Common myeloid progenitor, CD34-positive (primary cell): Measurements from ENCODE around the gene RAB11FIP4.

Experiments used
- CTCF ChIA-PET: fragments of 350-600 bp; sonication (Branson Sonifier 250); formaldehyde crosslinking; loops from one replicate; lab custom pipeline; 2021; ENCODE audit warnings: antibody characterized with exemption; lab: Charles Lee
- POLR2A ChIA-PET: fragments of 350-600 bp; sonication (Branson Sonifier 250); formaldehyde crosslinking; loops from one replicate; lab custom pipeline; 2021; ENCODE audit warnings: antibody characterized with exemption; lab: Charles Lee
- DNase-seq, 3 donors: peaks; one replicate each; pipeline versions ENCODE4 v3.0.0 to v3.0.0-alpha.2; 2013
- H3K27ac ChIP-seq, 2 experiments: 1 replicate in 1 of 2; 2 replicates in 1 of 2; pipeline ENCODE4 v1.7.0; 2013; ENCODE audit warnings: inconsistent platforms in 2 of 2, low read length in 2 of 2, mild to moderate bottlenecking in 2 of 2, low read depth in 1 of 2, moderate library complexity in 1 of 2; ENCODE audit not compliant: severe bottlenecking in 2 of 2, insufficient read depth in 1 of 2, poor library complexity in 1 of 2
- H3K27me3 ChIP-seq, 5 experiments: replicated peaks in 2 of 5; 1 replicate in 3 of 5; 2 replicates in 2 of 5; pipeline versions ENCODE4 v1.6.1 to v1.7.0; 2013; ENCODE audit warnings: low read length in 4 of 5, mild to moderate bottlenecking in 2 of 5, moderate library complexity in 2 of 5, inconsistent platforms in 1 of 5; ENCODE audit not compliant: insufficient read depth in 5 of 5, control insufficient read depth in 4 of 5
- H3K36me3 ChIP-seq, 4 experiments: 1 replicate in 2 of 4; 2 replicates in 2 of 4; pipeline versions ENCODE4 v1.6.1 to v1.7.0; 2013; ENCODE audit warnings: low read length in 3 of 4, control low read depth in 1 of 4, mild to moderate bottlenecking in 1 of 4; ENCODE audit not compliant: control insufficient read depth in 4 of 4, insufficient read depth in 4 of 4
- H3K4me1 ChIP-seq, 4 experiments: 1 replicate in 3 of 4; 2 replicates in 1 of 4; pipeline versions ENCODE4 v1.6.1 to v1.7.1; 2013; ENCODE audit warnings: low read length in 3 of 4, mild to moderate bottlenecking in 3 of 4, control low read depth in 1 of 4, inconsistent platforms in 1 of 4, moderate library complexity in 1 of 4; ENCODE audit not compliant: control insufficient read depth in 4 of 4, insufficient read depth in 4 of 4; ENCODE audit errors: control extremely low read depth in 1 of 4
- H3K4me3 ChIP-seq, 7 experiments: 1 replicate in 4 of 7; 2 replicates in 3 of 7; pipeline versions ENCODE4 v1.5.1 to v1.7.0; 2013; ENCODE audit warnings: mild to moderate bottlenecking in 7 of 7, low read length in 6 of 7, moderate library complexity in 6 of 7, inconsistent platforms in 2 of 7, low read depth in 2 of 7, control low read depth in 1 of 7; ENCODE audit not compliant: insufficient read depth in 4 of 7, control insufficient read depth in 1 of 7; ENCODE audit errors: extremely low read depth in 1 of 7
- H3K9me3 ChIP-seq, 5 experiments: 1 replicate in 4 of 5; 2 replicates in 1 of 5; pipeline versions ENCODE4 v1.6.1 to v1.7.1; 2013; ENCODE audit warnings: low read length in 4 of 5, mild to moderate bottlenecking in 2 of 5, inconsistent platforms in 1 of 5, low read depth in 1 of 5, moderate library complexity in 1 of 5; ENCODE audit not compliant: control insufficient read depth in 4 of 5, insufficient read depth in 2 of 5; ENCODE audit errors: control extremely low read depth in 1 of 5
- WGBS: methylation state at CpG from one replicate; pipeline ENCODE4 v1.1.5; 2013; ENCODE audit not compliant: insufficient coverage; 5-methylcytosine and 5-hydroxymethylcytosine counted together

RAB11FIP4 gene

DNA sequence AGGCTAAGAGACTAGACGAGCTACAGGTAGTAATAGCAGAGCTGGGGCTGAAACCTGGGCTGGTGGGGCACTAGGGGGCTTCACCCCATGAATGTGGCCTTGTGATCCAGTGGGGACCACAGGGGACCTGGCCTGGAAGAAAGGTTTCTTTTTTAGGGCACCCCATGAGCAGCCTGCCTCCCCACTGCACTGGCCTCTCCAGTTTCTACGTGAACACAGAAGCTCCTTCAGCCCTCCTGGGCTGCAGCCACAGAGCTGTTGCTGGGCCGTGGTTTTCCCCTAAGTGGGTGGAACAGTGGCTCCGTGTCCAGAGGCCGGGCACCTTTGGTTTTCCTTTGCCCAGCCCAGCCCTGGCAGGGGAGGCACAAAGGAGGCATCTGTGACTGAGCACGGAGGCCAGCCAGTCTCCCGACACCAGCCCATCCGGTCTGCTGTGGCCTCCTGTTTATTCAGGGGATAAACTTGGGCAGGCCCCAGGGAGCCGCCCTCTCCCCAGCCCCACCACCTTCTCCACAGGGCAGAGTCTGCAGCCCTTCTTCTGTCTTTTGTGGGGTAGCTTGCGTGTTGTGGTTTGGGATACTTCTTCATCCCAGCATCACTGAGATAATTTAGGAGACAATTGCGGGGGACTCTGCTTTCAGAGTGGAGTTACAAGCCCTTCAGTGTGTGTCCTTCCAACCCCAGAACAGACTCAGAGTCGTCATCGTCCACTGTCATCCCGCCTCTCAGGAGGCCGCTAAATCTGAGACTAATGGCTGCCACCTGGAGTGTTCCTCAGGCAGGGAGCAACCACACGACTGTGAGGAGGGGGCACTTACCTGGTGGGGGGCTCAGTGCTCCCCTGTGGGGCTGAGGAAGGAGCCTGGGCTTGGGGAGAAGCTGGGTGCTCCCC lies 85.3 kb downstream of the RAB11FIP4 start:
- POLR2A ChIA-PET = no interaction called here
- 86% methylated on average over 10 of the region's 16 CpGs for WGBS

DNA sequence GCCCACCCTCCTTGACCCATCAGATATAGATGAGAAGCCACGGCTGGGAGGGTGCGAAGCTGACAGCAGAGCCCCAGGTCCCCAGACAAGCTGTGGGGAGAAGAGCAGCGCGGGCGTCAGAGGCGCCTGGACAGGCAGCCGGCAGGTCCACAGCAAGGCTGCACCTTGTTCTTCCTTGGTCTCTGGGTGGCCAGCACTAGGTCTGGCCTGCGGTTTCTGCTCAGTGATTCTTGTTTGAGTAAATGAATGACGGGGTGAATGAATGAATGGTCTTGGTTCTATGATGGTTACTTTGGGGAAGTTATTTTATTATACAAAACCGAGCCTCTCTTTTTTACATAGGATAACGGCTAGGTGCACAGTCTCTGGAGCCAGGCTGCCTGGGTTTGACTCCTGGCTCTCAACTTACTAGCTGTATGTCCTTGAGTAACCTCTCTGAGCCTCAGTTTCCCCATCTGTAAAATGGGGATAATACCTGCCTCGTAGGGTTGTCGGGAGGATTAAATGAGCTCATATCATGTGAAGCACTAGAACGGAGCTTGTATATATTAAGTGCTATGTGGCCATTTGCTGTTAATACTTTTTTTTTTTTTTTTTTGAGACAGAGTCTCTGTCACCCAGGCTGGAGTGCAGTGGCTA lies 86.1 kb downstream of the RAB11FIP4 start:
- 98% methylated on average over 8 of the region's 14 CpGs for WGBS

More for the DNA sequence above, 85.3 kb downstream of the RAB11FIP4 start:
- Histone ChIP-seq H3K9me3 (no peaks in the 10 kb centered on the region), H3K4me3 (no peak overlapping the region), H3K27me3 (peaks cover 0 to 3% (median 0%) of the 10 kb centered on the region in 5 experiments), H3K36me3 (no peaks in the 10 kb centered on the region), H3K27ac (no peak overlapping the region), H3K4me1 (peaks cover 0 to 6% (median under 1%) of the 10 kb centered on the region in 4 experiments)
- CTCF ChIA-PET = interaction anchor here (1.0 to 1.8 kb wide), 2 partner anchors 10 to 48 kb away, joined by 3 to 5 read pairs; no protein-coding TSS in a partner anchor
- no peak for DNase-seq

DNA sequence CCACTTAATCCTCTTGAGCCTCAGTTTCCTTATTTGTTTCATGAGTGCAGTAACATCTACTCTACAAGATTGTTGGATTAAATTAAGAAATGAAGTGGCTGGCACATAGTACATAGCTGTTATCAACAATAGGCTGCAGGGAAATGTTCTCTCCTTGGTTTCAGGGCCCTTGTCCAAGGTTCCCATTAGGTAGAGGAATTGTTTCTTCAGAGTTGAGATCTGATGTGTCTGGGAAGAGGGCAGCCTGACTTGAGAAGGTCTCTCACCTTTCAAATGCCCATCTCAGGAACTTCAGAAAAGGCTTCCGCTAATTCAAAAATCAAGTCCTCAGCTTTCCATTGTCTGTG lies 87.6 kb downstream of the RAB11FIP4 start:
- Histone ChIP-seq H3K9me3 (no peaks in the 10 kb centered on the region), H3K4me1 (no peaks in the 10 kb centered on the region), H3K27ac (no peak overlapping the region), H3K4me3 (no peak overlapping the region), H3K36me3 (no peaks in the 10 kb centered on the region), H3K27me3 (peaks cover 0 to 3% (median 0%) of the 10 kb centered on the region in 5 experiments)
- no CpG with 5 or more reads among the region's 1 CpG for WGBS
- no peak for DNase-seq
- POLR2A ChIA-PET = no interaction called here
- CTCF ChIA-PET = interaction anchor here (0.6 kb wide), 1 partner anchor 99 kb away, joined by 3 read pairs; no protein-coding TSS in a partner anchor

More for the DNA sequence above, 86.1 kb downstream of the RAB11FIP4 start:
- Histone ChIP-seq H3K9me3 (no peaks in the 10 kb centered on the region), H3K4me1 (peaks cover 0 to under 1% (median 0%) of the 10 kb centered on the region in 4 experiments), H3K27ac (no peak overlapping the region), H3K4me3 (no peak overlapping the region), H3K27me3 (peaks cover 0 to 3% (median 0%) of the 10 kb centered on the region in 5 experiments), H3K36me3 (no peaks in the 10 kb centered on the region)
- ChIA-PET POLR2A (no interaction called here), CTCF (interaction anchor here (1.0 to 1.8 kb wide), 2 partner anchors 9 to 47 kb away, joined by 3 to 5 read pairs; no protein-coding TSS in a partner anchor)
- DNase-seq = no peak

DNA sequence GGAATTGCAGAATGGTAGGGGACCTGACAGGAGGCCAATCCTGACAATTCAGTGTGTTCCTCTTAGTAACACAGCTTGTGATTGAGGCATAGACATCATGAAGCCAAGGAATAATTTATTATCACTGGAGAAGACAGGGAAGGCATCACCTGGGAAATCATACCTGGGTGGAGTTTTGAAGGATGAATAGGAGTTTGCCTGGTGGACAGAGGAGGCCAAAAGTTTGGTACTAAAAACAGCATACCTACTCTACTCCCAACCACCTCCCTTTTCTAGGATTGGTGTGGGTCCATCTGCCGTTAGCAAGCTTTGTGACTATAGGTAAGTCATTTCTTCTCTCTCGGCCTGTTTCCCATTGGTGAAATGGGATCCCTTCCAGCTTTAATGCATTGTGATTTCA lies 88.0 kb downstream of the RAB11FIP4 start:
- ChIA-PET POLR2A (no interaction called here), CTCF (interaction anchor here (0.6 kb wide), 1 partner anchor 98 kb away, joined by 3 read pairs; no protein-coding TSS in a partner anchor)
- Histone ChIP-seq H3K27me3 (peaks cover 0 to 3% (median 0%) of the 10 kb centered on the region in 5 experiments), H3K4me3 (no peak overlapping the region), H3K9me3 (no peaks in the 10 kb centered on the region), H3K4me1 (no peaks in the 10 kb centered on the region), H3K27ac (no peak overlapping the region), H3K36me3 (no peaks in the 10 kb centered on the region)
- DNase-seq = no peak
- no CpG with 5 or more reads among the region's 2 CpGs for WGBS

DNA sequence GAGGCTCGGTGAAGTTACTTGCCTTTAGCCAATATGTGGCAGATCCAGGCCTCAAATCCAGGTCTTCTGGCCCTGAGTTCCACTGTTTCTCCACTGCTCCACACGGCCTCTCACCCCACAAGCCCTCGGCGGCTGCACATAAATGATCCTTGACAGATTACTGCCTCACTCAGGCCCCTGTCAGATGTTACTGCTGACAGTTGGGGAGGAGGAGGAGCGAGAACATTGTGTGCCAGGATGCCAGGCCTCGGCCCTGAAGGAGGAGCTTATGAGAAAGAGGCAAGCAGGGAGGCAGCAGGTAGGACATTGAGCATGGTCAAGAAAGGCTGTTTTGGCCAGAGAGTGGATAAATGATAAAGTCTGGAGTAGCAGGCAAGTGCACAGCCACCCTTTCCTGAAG lies 88.6 kb downstream of the RAB11FIP4 start:
- ChIA-PET POLR2A (no interaction called here), CTCF (no interaction called here)
- H3K4me3 ChIP-seq = no peak overlapping the region
- 88% methylated on average over 3 of the region's 6 CpGs for WGBS
- H3K27me3 ChIP-seq = peaks cover 0 to 3% (median 0%) of the 10 kb centered on the region in 5 experiments
- no peaks in the 10 kb centered on the region for H3K9me3 ChIP-seq
- no peak overlapping the region for H3K27ac ChIP-seq
- no peaks in the 10 kb centered on the region for H3K36me3 ChIP-seq
- no peak for DNase-seq
- H3K4me1 ChIP-seq = no peaks in the 10 kb centered on the region

DNA sequence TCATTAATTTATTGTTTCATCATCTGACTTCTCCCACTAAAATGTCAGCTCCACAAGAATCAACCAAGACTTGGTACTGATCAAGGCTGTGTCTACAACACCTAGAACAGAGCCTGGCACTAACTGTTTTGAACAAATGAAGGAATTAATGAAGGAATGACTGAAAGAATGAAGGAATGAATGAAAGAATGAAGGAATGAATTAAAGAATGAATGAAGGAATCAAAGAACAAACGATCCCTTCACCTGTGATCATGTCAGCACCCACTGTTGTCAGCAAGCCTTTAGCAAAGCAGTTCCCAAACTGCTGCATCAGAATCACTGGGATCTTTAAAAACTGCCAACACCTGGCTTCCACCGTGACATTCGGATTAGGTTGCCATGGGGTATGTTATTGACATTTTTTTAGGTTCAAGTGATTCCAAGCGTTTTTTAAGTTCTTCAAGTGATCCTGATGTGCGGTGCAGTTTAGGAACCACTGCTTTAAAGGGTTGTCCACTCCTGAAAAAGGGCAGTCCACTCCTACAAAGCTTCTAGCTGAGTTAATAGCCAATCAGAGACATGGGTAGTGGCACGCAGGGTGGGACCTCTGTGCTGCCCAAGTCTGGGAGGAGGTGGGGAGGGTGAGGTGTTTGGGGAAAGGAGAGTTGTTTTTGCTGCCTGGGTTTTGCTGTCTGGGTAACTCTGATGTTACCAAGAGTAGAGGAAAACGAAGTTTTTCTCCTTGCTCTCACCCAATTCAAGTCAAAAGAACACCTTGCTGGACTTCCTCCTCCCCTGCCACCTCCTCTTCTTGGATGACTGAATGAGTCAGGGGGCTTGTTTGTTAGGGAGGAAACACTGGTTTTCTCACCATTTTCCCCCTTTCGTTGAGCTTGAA lies 89.7 kb downstream of the RAB11FIP4 start:
- H3K27me3 ChIP-seq = peaks cover 0 to 3% (median 0%) of the 10 kb centered on the region in 5 experiments

More for the DNA sequence above, 89.7 kb downstream of the RAB11FIP4 start:
- WGBS = 92% methylated on average over 5 of the region's 8 CpGs
- Histone ChIP-seq H3K36me3 (no peaks in the 10 kb centered on the region), H3K9me3 (no peaks in the 10 kb centered on the region), H3K4me1 (no peaks in the 10 kb centered on the region), H3K27ac (no peak overlapping the region), H3K4me3 (no peak overlapping the region)
- ChIA-PET POLR2A (no interaction called here), CTCF (interaction anchor here (1.0 to 1.5 kb wide), 2 partner anchors 44 to 48 kb away, joined by 3 read pairs; no protein-coding TSS in a partner anchor)
- no peak for DNase-seq
